IMR-90 (cell line): ENCODE results near the gene ALDH3B2. TPM values are rescaled to one million over a fixed set of nuclear protein-coding genes. Genes with fewer than 3 reads are reported as not detected.

ENCODE experiments used
- ATAC-seq: fragments of 200-7000 bp; cut with Tn5 transposase; 2 replicates; pipeline ENCODE4 v1.9.1; 2020; ENCODE audit warnings: low read depth, mild to moderate bottlenecking, moderate library complexity
- BruUV-seq: library from RNA; stranded (reverse); fragments of 400-500 nt; replicated peaks from 2 replicates; lab custom pipeline; 2021; lab: Mats Ljungman, UMichigan
- CTCF ChIA-PET: fragments of 300-600 bp; formaldehyde crosslinking; extraction: SDS; loops from one replicate; lab custom pipeline; 2021; ENCODE audit warnings: antibody characterized with exemption; lab: Yijun Ruan, JAX
- POLR2A ChIA-PET: fragments of 300-600 bp; sonication (Branson Sonifier 250); formaldehyde crosslinking; loops from one replicate; lab custom pipeline; 2022; ENCODE audit warnings: antibody characterized with exemption; ENCODE audit not compliant: unreplicated experiment; lab: Charles Lee
- DNase-seq: peaks from one replicate; pipeline ENCODE4 v3.0.0; 2013
- H2AFZ ChIP-seq: replicated peaks from 2 replicates; pipeline ENCODE3; 2013; ENCODE audit warnings: low read length, mild to moderate bottlenecking; ENCODE audit not compliant: poor library complexity
- H2AK5ac ChIP-seq: 2 replicates; pipeline ENCODE4 v1.6.1; 2013; ENCODE audit warnings: low read depth, low read length, inconsistent platforms
- H2AK9ac ChIP-seq: replicated peaks from 2 replicates; pipeline ENCODE3; 2013; ENCODE audit warnings: mild to moderate bottlenecking, low read depth, low read length, moderate library complexity; ENCODE audit not compliant: poor library complexity
- H2BK120ac ChIP-seq: 2 replicates; pipeline ENCODE4 v1.6.1; 2013; ENCODE audit warnings: low read depth, low read length, inconsistent platforms
- H2BK15ac ChIP-seq: 3 replicates; pipeline ENCODE4 v1.6.1; 2013; ENCODE audit warnings: low read depth, low read length, inconsistent platforms
- H2BK20ac ChIP-seq: 2 replicates; pipeline ENCODE4 v1.6.1; 2013; ENCODE audit warnings: low read depth, mild to moderate bottlenecking, inconsistent platforms, low read length, moderate library complexity
- H2BK5ac ChIP-seq: 2 replicates; pipeline ENCODE4 v1.6.1; 2013; ENCODE audit warnings: mild to moderate bottlenecking, low read depth, low read length, inconsistent platforms; ENCODE audit not compliant: poor library complexity, severe bottlenecking
- H3K14ac ChIP-seq: replicated peaks from 2 replicates; pipeline ENCODE4 v1.6.1; 2013; ENCODE audit warnings: low read depth, low read length, inconsistent platforms
- H3K18ac ChIP-seq: 2 replicates; pipeline ENCODE4 v1.6.1; 2013; ENCODE audit warnings: low read depth, low read length, control low read depth
- H3K23ac ChIP-seq: 2 replicates; pipeline ENCODE4 v1.6.1; 2013; ENCODE audit warnings: low read depth, low read length, inconsistent platforms
- H3K27ac ChIP-seq: 2 replicates; pipeline ENCODE4 v1.5.1; 2013; ENCODE audit warnings: mild to moderate bottlenecking, control low read depth, low read length; ENCODE audit not compliant: insufficient read depth
- H3K27me3 ChIP-seq: 2 replicates; pipeline ENCODE4 v1.6.1; 2013; ENCODE audit warnings: low read length; ENCODE audit not compliant: control insufficient read depth, insufficient read depth
- H3K36me3 ChIP-seq: 2 replicates; pipeline ENCODE4 v1.6.1; 2013; ENCODE audit warnings: low read length, mixed read lengths; ENCODE audit not compliant: control insufficient read depth, insufficient read depth
- H3K4ac ChIP-seq: 2 replicates; pipeline ENCODE4 v1.6.1; 2013; ENCODE audit warnings: low read depth, low read length, inconsistent platforms
- H3K4me1 ChIP-seq: 2 replicates; pipeline ENCODE4 v1.6.1; 2013; ENCODE audit warnings: low read length, mixed read lengths; ENCODE audit not compliant: control insufficient read depth, insufficient read depth
- H3K4me2 ChIP-seq: 2 replicates; pipeline ENCODE4 v1.6.1; 2013; ENCODE audit warnings: low read depth, mild to moderate bottlenecking, control low read depth, low read length, moderate library complexity
- H3K4me3 ChIP-seq: 2 replicates; pipeline ENCODE4 v1.5.1; 2013; ENCODE audit warnings: low read depth, mild to moderate bottlenecking, control low read depth, low read length, moderate library complexity; ENCODE audit not compliant: insufficient read depth
- H3K56ac ChIP-seq: 2 replicates; pipeline ENCODE4 v1.6.1; 2013; ENCODE audit warnings: low read length, inconsistent platforms; ENCODE audit not compliant: insufficient read depth; ENCODE audit errors: extremely low read depth
- H3K79me1 ChIP-seq, 2 experiments: 2 replicates each; pipeline ENCODE4 v1.6.1; 2013; ENCODE audit warnings: low read length in 2 of 2, inconsistent platforms in 1 of 2, low read depth in 1 of 2
- H3K9ac ChIP-seq: 2 replicates; pipeline ENCODE4 v1.6.1; 2013; ENCODE audit warnings: low read depth, low read length, control low read depth
- H3K9me1 ChIP-seq: 2 replicates; pipeline ENCODE4 v1.6.1; 2013; ENCODE audit warnings: low read length, inconsistent platforms; ENCODE audit not compliant: insufficient read depth
- H3K9me3 ChIP-seq: 2 replicates; pipeline ENCODE4 v1.6.1; 2013; ENCODE audit warnings: low read length; ENCODE audit not compliant: control insufficient read depth, insufficient read depth
- H4K20me1 ChIP-seq: 2 replicates; pipeline ENCODE4 v1.6.1; 2013; ENCODE audit warnings: low read length, inconsistent platforms; ENCODE audit not compliant: insufficient read depth
- H4K5ac ChIP-seq: 2 replicates; pipeline ENCODE4 v1.6.1; 2013; ENCODE audit warnings: mild to moderate bottlenecking, low read depth, low read length, control low read depth
- H4K8ac ChIP-seq, 2 experiments: 2 replicates each; pipeline ENCODE4 v1.6.1; 2013; ENCODE audit warnings: low read depth in 2 of 2, low read length in 2 of 2, control low read depth in 1 of 2, inconsistent platforms in 1 of 2
- H4K91ac ChIP-seq: 2 replicates; pipeline ENCODE4 v1.6.1; 2013; ENCODE audit warnings: low read depth, low read length, inconsistent platforms; ENCODE audit not compliant: insufficient read depth
- MAFK ChIP-seq: IDR thresholded peaks from 2 replicates; pipeline ENCODE4 v1.6.1; 2012; ENCODE audit warnings: low read depth, low read length, improper control_type of control experiment
- WGBS, 2 experiments: methylation state at CpG; one replicate each; pipeline versions ENCODE4 v1.1.5 to v1.1.7; 2013; ENCODE audit warnings: missing lambda C conversion rate in 2 of 2; ENCODE audit not compliant: insufficient read length in 1 of 2; ENCODE audit errors: extremely low coverage in 2 of 2; 5-methylcytosine and 5-hydroxymethylcytosine counted together
- dilution Hi-C: fragments of 300-500 bp; cut with HindIII; formaldehyde crosslinking; loops from one replicate; pipeline ENCODE4 v1.14.3; 2018; ENCODE audit warnings: low sequenced_read_pairs; ENCODE audit not compliant: unreplicated experiment
- in situ Hi-C: fragments of 300-500 bp; cut with MboI; formaldehyde crosslinking; loops from 3 replicates; pipeline ENCODE4 v1.14.3; 2019; ENCODE audit warnings: low sequenced_read_pairs, inconsistent platforms, mixed read lengths
- intact Hi-C: fragments of 100-400 bp; cut with micrococcal nuclease; formaldehyde crosslinking; loops from 2 replicates; pipeline ENCODE4 v1.10.0; 2022
- polyA plus RNA-seq, 3 experiments: library from polyadenylated mRNA; depleted of rRNA; stranded (reverse); fragments of >200 nt; gene quantifications; 2 replicates each; pipeline ENCODE4 v1.2.3, GENCODE V29; 2012; ENCODE audit warnings: low replicate concordance in 1 of 3
- total RNA-seq: library from RNA; depleted of rRNA; stranded (reverse); fragments of >200 nt; gene quantifications from 2 replicates; pipeline ENCODE4 v1.2.3, GENCODE V29; 2012

Gene ALDH3B2
- total and polyA plus RNA-seq, 2 of the 4 experiments (the other 2 are of a cell fraction) = not detected

GRCh38 chr11:67656278-67656922, 18.0 kb downstream of the ALDH3B2 start:
- no TSS peak for BruUV-seq
- no peak overlapping the region for H3K23ac ChIP-seq

More at GRCh38 chr11:67656278-67656922, 18.0 kb downstream of the ALDH3B2 start:
- ATAC-seq = no peak
- H3K4me1 ChIP-seq = no peaks in the 10 kb centered on the region
- no peak overlapping the region for H3K18ac ChIP-seq
- intact Hi-C loops (loop anchor here (5.0 kb wide), 1 partner anchor 84 kb away; no protein-coding TSS in a partner anchor), in situ Hi-C loops (no loop called here), dilution Hi-C loops (no loop called here)
- no peak overlapping the region for H2AK9ac ChIP-seq
- no peak overlapping the region for H2BK15ac ChIP-seq
- no peak overlapping the region for H3K9ac ChIP-seq
- H2BK5ac ChIP-seq = no peak overlapping the region
- H3K27ac ChIP-seq = no peak overlapping the region
- POLR2A ChIA-PET = no interaction called here
- no peaks in the 10 kb centered on the region for H3K79me1 ChIP-seq
- no peak overlapping the region for H3K56ac ChIP-seq
- H2AFZ ChIP-seq = no peak overlapping the region
- no peak overlapping the region for H4K5ac ChIP-seq
- H3K36me3 ChIP-seq = no peaks in the 10 kb centered on the region
- DNase-seq = peak; percentile 7
- no peak overlapping the region for H4K91ac ChIP-seq
- no peak overlapping the region for H3K14ac ChIP-seq
- no peak overlapping the region for H3K4me2 ChIP-seq
- no peak overlapping the region for H2AK5ac ChIP-seq
- H4K8ac ChIP-seq = no peak overlapping the region
- H3K4ac ChIP-seq = no peak overlapping the region
- peaks cover 3% of the 10 kb centered on the region for H3K9me3 ChIP-seq
- no peak overlapping the region for H2BK120ac ChIP-seq
- CTCF ChIA-PET = no interaction called here
- WGBS, 2 experiments = 35% methylated on average over 2 of the region's 4 CpGs; no CpG with 5 or more reads in 1 of the 2 experiments
- TF ChIP-seq MAFK = no peak
- no peak overlapping the region for H3K4me3 ChIP-seq
- no peak overlapping the region for H2BK20ac ChIP-seq
- H3K9me1 ChIP-seq = no peaks in the 10 kb centered on the region
- no peaks in the 10 kb centered on the region for H4K20me1 ChIP-seq
- peaks cover 9% of the 10 kb centered on the region for H3K27me3 ChIP-seq
